HFFc6 (cell line): ENCODE data around the gene ODAD2. TPM values are rescaled to one million over a fixed set of nuclear protein-coding genes. Genes with fewer than 3 reads are reported as not detected.

Experiments used
- DNase-seq: peaks from one replicate; pipeline ENCODE4 v3.0.0-alpha.2; 2018
- H3K27ac Mint-ChIP-seq: 2 replicates; pipeline ENCODE4 v1.8.0; 2020; ENCODE audit warnings: mild to moderate bottlenecking, mixed read lengths
- H3K27me3 Mint-ChIP-seq: 2 replicates; pipeline ENCODE4 v1.8.0; 2021; ENCODE audit warnings: mild to moderate bottlenecking, moderate library complexity, mixed read lengths; ENCODE audit not compliant: insufficient read depth
- H3K36me3 Mint-ChIP-seq: 2 replicates; pipeline ENCODE4 v1.8.0; 2021; ENCODE audit warnings: low read depth, mixed read lengths
- H3K4me1 Mint-ChIP-seq: 2 replicates; pipeline ENCODE4 v1.8.0; 2020; ENCODE audit warnings: low read depth, mixed read lengths
- H3K4me3 Mint-ChIP-seq: 2 replicates; pipeline ENCODE4 v1.8.0; 2020; ENCODE audit warnings: mild to moderate bottlenecking, moderate library complexity, mixed read lengths
- H3K9me3 Mint-ChIP-seq: 2 replicates; pipeline ENCODE4 v1.8.0; 2020; ENCODE audit warnings: mild to moderate bottlenecking, mixed read lengths
- CTCF ChIP-seq: fragments of 200-600 bp; sonication (generic); IDR thresholded peaks from 2 replicates; pipeline ENCODE4 v1.5.0; 2021; ENCODE audit warnings: antibody characterized with exemption, mild to moderate bottlenecking
- total RNA-seq, 6 experiments: library from RNA; stranded (reverse); fragmentation: NEBNext Ultra II Directional; extraction: Animal tissue kit (Norgen Biotek cat#: 25700); gene quantifications; 2 replicates in 1 of 6; 3 replicates in 5 of 6; pipeline ENCODE4 v1.2.3, GENCODE V29; 2021

ODAD2 gene
- total RNA-seq, 6 experiments from 2014 or later, result 10.3 to 17.5 (median 12.4) TPM

DNA sequence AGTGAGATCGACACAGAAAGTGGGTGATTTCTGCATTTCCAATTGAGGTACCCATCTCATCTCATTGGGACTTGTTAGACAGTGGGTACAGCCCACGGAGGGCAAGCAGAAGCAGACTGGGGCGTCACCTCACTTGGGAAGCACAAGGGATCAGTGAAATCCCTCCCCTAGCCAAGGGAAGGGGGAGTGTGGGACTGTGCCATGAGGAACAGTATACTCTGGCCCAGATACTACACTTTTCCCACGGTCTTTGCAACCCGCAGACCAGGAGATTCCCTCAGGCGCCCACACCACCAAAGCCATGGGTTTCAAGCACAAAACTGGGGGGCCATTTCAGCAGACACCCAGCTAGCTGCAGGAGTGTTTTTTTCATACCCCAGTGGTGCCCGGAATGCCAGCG is 99.8 kb downstream of the ODAD2 start:
- H3K4me3 Mint-ChIP-seq, result no peak overlapping the region
- H3K27ac Mint-ChIP-seq, result no peak overlapping the region
- peaks cover 43% of the 10 kb centered on the region for H3K36me3 Mint-ChIP-seq
- H3K27me3 Mint-ChIP-seq, result no peaks in the 10 kb centered on the region; the same call in 1 of the 2 replicates
- no peak for TF ChIP-seq CTCF
- DNase-seq, result no peak
- H3K9me3 Mint-ChIP-seq, result peaks cover 11% of the 10 kb centered on the region
- no peaks in the 10 kb centered on the region for H3K4me1 Mint-ChIP-seq

GRCh38 chr10:27893358-27893954 is 105.4 kb downstream of the ODAD2 start:
- no peaks in the 10 kb centered on the region for H3K9me3 Mint-ChIP-seq
- peak; percentile 29 for DNase-seq
- H3K4me1 Mint-ChIP-seq, result peaks cover 14% of the 10 kb centered on the region
- H3K4me3 Mint-ChIP-seq, result no peak overlapping the region
- H3K27ac Mint-ChIP-seq, result no peak overlapping the region
- no peaks in the 10 kb centered on the region; the same call in 1 of the 2 replicates for H3K27me3 Mint-ChIP-seq
- H3K36me3 Mint-ChIP-seq, result peaks cover 16% of the 10 kb centered on the region
- TF ChIP-seq CTCF, result no peak

GRCh38 chr10:27890971-27891370 is 107.9 kb downstream of the ODAD2 start:
- Mint-ChIP-seq H3K9me3 (no peaks in the 10 kb centered on the region; the same call in 1 of the 2 replicates), H3K27me3 (peaks cover 1% of the 10 kb centered on the region; the same call in 1 of the 2 replicates), H3K4me1 (peaks cover 14% of the 10 kb centered on the region), H3K27ac (no peak overlapping the region), H3K36me3 (peaks cover 15% of the 10 kb centered on the region), H3K4me3 (no peak overlapping the region)
- TF ChIP-seq CTCF, result no peak
- DNase-seq, result no peak

DNA sequence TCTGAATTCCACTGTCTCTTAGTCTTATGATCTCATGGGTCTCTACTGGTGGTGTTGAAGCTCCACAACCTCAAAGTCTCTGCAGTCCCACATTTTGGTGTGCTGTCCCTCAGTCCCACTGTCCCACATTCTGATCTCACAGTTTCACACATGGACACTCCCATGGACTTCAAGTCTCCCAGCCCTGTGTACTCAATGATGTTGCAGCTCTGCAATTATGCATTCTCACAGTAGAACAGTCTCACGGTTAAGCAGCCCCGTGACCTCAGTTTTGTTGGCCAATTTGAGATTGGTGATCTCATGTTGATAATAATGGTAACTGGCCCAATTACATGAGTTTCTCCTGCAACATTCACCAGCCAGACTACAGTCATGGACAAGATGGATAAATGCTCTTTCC is 109.4 kb downstream of the ODAD2 start:
- TF ChIP-seq CTCF, result no peak
- Mint-ChIP-seq H3K27ac (no peak overlapping the region), H3K36me3 (peaks cover 16% of the 10 kb centered on the region), H3K9me3 (no peaks in the 10 kb centered on the region; the same call in 1 of the 2 replicates), H3K4me3 (no peak overlapping the region), H3K27me3 (peaks cover 1% of the 10 kb centered on the region; the same call in 1 of the 2 replicates), H3K4me1 (peaks cover 17% of the 10 kb centered on the region)
- DNase-seq, result no peak

DNA sequence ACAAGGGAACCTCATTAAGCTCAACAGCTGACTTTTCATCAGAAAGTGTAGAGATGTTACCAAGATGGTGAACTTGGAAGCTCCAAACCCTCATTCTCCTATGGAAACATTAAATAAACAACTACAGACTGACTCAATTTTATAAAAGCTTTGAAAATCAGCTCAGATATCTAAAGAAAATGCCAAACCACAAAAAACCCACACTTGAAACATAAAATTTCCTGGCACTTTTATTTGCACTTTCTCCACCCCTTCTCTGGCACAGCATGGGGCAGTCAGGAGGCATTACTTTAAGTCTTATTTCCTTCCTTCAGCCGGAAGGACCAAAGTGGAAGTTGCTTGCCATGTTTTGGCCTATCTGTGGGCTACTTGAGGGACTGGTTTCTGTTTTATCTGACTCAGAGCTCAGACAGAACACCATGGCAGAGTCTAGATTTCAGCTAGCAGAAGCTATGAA is 114.7 kb downstream of the ODAD2 start:
- Mint-ChIP-seq H3K4me1 (peaks cover 14% of the 10 kb centered on the region), H3K27ac (peak overlapping the region; percentile 14; the same call in 1 of the 2 replicates), H3K27me3 (peaks cover 1% of the 10 kb centered on the region; the same call in 1 of the 2 replicates), H3K4me3 (no peak overlapping the region), H3K36me3 (peaks cover 9% of the 10 kb centered on the region), H3K9me3 (no peaks in the 10 kb centered on the region; the same call in 1 of the 2 replicates)
- no peak for DNase-seq
- TF ChIP-seq CTCF, result no peak
